Stimulated activated CD4-positive, alpha-beta T cell treated with anti-CD3 and anti-CD28 coated beads, TNF-alpha, amount 100 ng/mL, for 4 hours (primary cell): ENCODE results near the gene OR2B2.
"Not testable (repeated sequence)": the region's sequence is repeated elsewhere in the genome, so short reads cannot be mapped to it uniquely, and the experiment has no call there.

Experiments
- DNase-seq, 3 experiments: peaks; one replicate each; pipeline ENCODE4 v3.0.0-alpha.2; 2020; ENCODE audit warnings: low read depth in 3 of 3

OR2B2 gene

GRCh38 chr6:27911956-27912446, at the start of gene OR2B2:
TSS of gene OR2B2 (minus strand) at chr6:27912396. CDS start at chr6:27912319, 77 bp downstream.
- no peak for DNase-seq

- no peak for DNase-seq
Observed at GRCh38 chr6:27957516-27957915, 45.3 kb upstream of the OR2B2 start.

GRCh38 chr6:27956941-27957340, 44.7 kb upstream of the OR2B2 start, which contains the start of gene OR2B6:
TSS of gene OR2B6 (plus strand) at chr6:27957241. CDS start at chr6:27957241, 0 bp downstream.
- no peak for DNase-seq

DNA sequence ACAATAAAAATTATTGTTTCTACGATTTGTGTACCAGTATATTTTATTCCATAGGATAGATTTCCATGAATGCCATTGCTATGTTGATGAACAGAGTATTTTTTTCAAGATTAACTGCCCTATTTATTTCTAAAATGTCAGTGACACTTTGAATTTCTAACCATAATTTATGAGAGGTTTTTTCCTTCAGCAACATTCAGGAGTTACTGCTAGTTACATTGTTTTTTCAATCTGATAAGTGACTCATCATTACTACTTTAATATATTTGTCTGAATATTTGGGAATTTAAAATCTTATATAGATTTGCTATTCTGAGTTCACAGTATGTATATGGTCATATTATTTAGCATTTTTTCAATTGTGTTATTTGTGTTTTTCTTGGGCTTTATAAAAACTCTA, 38.8 kb upstream of the OR2B2 start:
- no peak for DNase-seq

- DNase-seq, result no peak
Observed at GRCh38 chr6:27948237-27948636, 36.0 kb upstream of the OR2B2 start.

GRCh38 chr6:27943072-27943471, 30.9 kb upstream of the OR2B2 start:
- not testable (repeated sequence) for DNase-seq

DNA sequence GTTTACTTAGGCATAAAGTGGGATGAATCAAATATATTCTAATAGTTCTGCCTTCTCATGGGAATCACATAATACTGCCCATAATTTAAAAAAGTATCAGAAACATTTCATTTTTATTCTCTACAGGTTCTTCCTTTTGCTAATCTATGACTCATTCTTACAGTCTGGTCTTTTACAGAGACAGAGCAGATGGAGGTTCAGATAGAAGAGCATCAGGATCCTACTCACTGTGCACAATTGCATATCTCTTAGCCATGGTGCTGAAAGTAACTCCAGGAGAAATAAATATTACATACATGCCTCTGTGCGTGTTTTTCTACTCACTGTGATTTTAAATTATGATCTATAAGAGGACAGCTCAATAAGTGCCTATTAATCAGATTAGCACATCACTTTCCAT, 28.6 kb upstream of the OR2B2 start:
- no peak for DNase-seq

GRCh38 chr6:27931209-27931608, 19.0 kb upstream of the OR2B2 start:
- DNase-seq, result no peak

GRCh38 chr6:27929930-27930329, 17.7 kb upstream of the OR2B2 start:
- DNase-seq, result not testable (repeated sequence)

GRCh38 chr6:27928041-27928440, 15.8 kb upstream of the OR2B2 start:
- not testable (repeated sequence) for DNase-seq

DNA sequence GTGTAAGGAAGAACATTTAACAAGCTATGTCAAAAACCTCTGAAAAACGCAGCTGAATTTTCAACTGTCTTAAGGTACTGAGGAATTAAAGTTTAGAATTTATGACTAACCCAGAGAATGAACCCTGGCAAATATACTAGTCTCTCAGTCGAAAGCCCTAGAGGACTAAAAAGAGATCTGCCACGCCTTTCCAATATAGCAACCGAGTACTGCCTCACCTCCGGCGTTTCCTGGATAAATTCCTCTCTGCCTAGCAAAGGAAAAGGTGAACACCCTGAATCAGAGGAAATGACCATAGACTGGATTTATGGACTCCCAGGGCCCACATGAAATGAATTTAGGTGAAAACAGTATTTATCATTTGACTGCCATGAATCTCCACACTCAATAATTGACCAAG, 12.0 kb upstream of the OR2B2 start:
- DNase-seq, result no peak

- DNase-seq, result no peak
Observed at GRCh38 chr6:27922949-27923348, 10.8 kb upstream of the OR2B2 start.

- DNase-seq, result no peak
Observed at GRCh38 chr6:27908017-27908416, 4.2 kb downstream of the OR2B2 start.

DNA sequence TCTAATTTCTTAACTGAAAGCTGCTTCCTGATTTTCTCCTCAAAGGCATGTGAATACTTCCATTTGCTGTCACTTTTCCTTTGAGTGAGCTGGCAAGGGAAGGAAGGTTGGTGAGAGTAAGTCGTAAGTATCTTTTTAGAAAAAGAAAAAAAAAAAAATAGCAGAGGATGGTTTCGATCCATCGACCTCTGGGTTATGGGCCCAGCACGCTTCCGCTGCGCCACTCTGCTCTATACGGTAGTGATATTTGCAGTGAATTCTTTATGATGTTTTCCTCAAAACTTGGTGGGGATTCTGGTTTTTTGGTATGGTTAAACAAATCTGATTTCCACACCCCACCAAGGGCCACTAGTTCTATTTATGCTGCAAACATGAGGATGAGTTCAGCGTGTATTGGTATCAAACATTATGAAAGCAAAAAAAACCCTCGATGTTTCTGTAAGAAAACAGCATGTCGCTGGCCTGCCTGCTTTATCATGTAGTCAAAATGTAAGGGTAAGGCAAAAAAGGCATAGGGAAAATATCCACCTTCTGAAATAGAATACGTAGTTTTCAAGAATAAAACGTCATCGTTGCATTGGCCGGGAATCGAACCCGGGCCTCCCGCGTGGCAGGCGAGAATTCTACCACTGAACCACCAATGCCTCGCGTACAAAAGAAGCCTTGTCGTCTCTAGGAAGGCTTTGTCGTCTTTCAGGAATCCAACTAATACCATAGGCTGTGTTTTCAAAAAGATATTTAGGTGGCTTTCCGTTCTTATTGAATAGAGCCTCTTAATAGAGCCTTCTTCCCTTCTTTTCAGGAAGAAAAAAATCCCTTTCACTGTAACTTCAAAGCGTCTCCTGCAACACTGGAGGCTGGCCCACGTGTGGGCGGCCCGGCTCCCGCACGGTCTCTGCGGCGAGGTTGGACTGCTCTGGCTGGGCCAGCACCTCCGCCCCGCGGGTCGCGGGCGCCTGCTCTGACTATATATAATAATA, 9.6 kb downstream of the OR2B2 start:
- DNase-seq, result peak; percentile 83 to 86 (median 86)

GRCh38 chr6:27901801-27902200, 10.4 kb downstream of the OR2B2 start:
- DNase-seq, result no peak

DNA sequence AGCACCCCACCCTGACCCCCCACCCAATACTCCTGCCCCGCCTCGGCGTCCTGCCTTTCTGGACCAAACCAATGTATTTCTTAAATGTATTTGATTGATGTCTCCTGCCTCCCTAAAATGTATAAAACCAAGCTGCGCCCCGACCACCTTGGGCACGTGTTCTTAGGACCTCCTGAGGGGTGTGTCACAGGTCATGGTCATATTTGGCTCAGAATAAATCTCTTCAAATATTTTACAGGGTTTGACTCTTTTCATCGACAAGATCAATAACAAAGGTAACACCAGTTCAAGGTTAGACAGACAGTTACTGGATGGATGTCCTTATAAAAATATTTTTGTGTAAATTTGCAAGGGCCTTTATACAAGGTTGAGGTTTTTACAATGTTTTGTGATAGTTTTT, 12.0 kb downstream of the OR2B2 start:
- not testable (repeated sequence) for DNase-seq

GRCh38 chr6:27899543-27899942, 12.7 kb downstream of the OR2B2 start:
- no peak for DNase-seq

DNA sequence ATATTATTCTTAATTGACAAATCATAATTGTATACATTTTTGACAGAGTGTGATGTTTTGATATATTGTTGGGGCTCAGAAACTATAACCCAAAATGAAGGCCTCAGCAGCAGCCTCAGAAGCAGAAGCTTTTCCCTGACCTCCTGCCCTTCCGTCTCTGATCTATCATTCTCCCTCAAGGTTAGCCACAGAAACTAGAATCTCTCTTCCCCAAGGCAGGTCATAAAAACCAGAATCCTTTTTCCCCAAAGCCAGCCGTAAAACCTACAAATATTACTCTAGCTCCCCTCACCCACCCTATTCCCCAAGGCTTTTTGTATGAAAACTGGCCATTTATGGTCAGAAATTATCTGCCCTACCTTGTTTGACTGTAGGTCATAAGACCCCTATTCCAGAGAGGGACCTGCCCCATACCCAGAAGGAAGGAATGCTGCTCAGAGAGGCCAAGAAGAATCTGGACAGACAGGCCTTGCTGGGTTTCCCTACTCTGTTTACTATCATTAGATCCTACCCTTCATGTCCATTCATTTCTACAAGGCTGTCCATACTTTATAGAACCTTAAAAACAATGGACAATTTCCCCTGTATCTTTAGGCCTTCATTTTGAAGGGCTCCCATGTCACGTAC, 14.5 kb downstream of the OR2B2 start:
- DNase-seq, result no peak

DNA sequence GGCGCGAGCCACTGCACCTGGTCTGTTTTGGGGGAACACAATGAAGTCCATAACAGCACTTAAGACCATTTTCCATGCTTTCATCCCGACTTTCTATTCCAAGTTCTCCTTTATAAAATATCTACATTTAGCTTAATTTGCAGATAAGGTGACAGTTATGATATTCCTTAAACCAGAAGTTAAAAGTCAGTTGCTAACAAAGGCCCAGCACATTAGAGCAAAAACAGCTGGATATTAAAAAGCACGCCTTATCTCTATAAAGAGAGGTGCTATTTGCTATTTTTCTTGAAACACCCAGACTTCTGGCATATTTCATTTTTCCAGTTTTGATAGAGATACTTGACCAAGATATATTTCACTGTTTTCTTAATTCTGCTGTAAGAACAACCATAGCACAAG, 15.8 kb downstream of the OR2B2 start:
- no peak for DNase-seq

DNA sequence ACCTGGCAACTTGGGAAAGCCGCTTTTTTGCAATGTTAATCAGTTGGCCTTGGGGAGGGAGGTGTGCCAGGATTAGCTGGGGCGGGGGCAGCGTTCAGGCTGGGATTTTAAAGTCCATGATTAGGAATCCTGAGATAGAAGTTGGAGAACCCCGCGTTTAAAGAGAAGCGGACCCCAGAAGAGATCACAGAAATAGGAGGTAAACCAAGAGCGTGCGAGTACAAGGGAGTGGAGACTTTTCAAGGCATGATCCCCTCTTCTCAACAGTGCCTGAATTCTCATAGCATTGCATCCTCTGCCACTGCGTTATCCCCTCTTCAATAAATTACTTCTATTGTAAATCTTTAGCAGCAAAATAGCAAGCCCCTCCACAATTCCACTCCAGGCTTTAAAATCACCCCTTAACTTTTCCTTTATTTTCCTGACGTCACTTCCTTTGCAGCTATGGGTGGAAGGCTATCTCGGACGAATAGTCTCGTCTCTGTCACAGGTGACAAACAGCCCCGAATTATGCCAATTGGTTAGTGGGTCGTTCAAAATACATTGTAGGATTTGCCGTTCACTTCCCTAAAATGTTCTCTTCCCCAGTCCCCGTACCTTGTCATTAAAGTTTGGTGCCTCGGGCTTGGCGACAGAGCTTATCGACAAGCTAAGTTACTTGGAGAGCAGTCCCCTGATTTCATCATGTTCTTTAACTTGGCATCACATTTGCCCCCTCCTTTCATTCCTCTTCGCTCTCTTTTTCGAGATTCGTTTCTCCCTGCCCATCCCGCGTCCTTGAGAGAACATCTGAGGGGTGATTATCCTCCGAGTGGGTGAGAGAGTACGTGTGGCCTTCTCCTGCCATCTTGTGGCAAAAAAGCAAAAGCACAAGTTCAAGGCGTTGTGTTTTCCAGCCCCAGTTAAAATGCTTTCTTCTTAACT, 17.1 kb downstream of the OR2B2 start:
- peak in 1 of 3 experiments; percentile 25 for DNase-seq
